GM21723 (cell line): ENCODE data around the gene PAAF1.
A peak's percentile ranks its signal among the peaks of the same experiment; 100 is the strongest.

ENCODE experiments used
- ATAC-seq: cut with Tn5 transposase; IDR thresholded peaks from one replicate; pipeline ENCODE4 v1.9.1; 2021; ENCODE audit warnings: mild to moderate bottlenecking, moderate library complexity; ENCODE audit not compliant: unreplicated experiment

The PAAF1 gene

GRCh38 chr11:73971175-73971719 lies 94.4 kb downstream of the PAAF1 start:
- ATAC-seq = no peak

GRCh38 chr11:73972187-73972586 lies 95.4 kb downstream of the PAAF1 start:
- no peak for ATAC-seq

DNA sequence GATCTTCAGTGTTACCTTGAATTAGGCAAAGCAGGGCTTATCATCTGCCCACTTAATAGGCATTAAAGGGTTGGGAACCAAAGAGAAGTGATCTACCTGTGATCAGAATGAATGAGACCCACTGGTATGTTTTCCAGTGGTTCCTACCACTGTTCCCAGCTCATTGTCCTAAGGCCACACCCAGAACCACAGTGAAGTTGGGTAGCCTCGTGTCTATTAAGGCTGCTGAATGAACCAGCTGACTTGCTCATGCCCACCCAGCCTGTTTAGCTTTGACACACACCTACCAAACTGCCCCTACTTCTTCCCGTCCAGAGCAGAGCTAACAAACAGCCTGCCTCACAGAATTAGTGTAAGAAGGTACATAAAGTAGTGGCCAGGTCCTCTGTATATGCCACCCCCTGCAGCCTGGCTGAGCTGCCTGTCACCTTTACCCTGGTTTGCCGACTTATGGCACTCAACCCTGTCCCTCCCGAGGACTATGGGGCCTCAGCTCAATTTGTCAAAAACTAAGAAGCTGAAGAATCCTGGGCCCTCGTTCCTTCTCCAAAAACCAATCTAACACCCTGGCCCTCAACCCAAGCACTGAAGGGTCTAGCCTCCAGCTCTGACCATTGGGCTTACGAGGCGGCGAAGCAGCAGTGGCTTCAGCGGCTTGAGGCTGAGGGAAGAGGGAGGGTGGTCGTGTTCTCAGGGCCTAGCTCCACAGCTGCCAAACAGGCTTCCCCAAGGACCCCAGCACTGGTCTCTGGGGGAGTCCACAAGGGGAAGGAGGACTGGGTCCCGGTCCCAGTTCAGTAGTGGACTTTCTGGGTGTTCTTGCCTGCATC lies 96.0 kb downstream of the PAAF1 start:
- ATAC-seq = no peak

DNA sequence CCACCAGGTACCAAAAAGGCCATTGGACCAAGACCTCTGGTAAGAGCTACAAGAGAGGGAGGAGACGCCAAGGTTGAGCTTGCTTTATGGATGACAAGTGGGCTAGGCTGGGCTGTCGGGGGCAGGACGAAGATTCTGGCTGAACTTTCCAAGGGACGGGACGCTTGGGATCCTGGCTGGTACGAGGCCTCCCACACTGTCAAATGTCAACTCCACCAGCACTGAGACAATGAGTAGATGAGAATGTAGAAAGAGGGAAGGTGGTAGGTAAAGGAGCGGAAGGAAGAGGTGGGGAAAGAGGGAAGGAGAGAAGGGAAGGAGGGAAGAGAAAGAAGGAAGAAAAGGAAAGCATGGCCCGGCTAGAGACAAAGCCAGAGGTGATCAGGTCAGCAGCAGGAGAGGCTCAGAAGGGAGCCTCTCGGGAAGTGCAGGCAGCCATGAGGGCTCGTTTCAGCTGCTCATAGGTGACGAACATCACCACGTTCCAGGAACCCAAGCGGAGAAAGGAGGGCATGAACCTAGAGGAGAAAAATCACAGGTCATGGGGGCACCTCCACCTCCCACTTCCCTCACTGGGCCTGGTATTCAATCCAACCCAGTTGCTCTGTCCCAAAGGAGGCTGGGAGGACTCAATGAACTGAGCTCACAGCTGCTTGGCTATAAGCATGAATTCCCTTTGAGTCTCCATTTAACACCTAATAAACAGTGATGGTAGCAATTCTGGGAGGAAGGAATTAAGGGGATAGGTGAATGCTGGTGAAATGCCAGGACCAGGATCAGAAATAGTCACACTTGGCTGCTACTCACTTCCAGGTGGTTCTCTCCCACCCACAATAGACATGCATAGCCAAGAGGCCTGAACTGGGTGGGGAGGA lies 98.0 kb downstream of the PAAF1 start:
- ATAC-seq = no peak

GRCh38 chr11:73975479-73975757 lies 98.6 kb downstream of the PAAF1 start:
- ATAC-seq = no peak

DNA sequence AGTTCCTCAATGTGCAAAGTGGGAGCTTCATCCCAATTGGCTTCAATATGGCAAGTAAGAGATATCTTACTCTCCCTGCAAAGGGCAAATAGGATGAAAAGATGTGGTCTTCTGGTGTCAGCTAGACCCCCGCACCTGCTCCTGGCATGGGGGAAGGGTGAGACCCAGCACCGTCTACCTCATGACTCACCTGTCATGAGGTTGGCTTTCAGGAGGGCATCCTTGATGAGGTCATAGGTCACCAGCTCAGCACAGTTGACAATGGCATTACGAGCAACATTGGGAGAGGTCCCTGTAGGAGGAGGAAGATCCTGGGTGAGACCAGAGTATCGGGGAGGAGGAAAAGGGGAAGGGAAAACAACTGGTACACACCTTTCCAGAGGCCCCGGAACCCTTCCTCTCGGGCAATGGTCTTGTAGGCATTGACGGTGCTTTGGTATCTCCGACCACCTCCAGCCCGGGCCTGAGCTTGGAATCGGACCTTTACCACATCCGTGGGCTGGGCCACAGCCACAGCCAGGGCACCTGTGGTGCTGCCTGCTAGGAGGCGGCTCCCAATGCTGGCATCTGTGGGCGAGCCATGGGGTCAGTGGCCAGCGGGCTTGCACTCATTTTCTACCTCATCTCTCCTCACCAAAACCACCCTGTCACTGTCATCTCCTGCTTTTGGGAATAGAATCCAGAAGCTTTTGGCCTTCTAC lies 99.8 kb downstream of the PAAF1 start:
- no peak for ATAC-seq

DNA sequence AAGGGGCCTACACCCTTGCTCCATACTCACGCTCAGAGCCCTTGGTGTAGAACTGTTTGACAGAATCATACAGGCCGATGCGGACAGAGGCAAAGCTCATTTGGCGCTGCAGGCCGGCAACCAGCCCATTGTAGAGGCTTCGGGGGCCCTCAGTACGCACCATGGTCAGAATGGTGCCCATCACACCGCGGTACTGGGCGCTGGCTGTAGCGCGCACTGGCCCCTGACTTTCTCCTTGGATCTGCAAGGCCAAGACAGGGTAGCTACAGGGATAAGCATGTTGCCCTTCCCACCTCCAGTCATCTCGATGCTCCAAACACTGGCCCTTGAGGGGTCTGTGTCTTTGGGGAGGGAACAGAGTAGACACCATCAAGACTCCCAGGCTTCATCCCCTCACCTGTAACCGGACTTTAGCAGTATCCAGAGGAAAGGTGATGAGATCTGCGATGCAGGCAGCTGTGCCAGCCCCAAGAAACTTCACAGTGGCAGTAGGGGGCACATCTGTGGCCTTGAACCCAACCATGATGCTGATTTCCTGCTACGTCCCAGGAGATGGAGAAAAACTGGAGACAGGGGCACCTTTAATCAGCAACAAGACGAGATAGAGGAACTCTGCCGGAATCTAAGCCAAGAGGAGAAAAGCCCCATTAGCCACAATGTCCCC lies 101.2 kb downstream of the PAAF1 start:
- no peak for ATAC-seq

DNA sequence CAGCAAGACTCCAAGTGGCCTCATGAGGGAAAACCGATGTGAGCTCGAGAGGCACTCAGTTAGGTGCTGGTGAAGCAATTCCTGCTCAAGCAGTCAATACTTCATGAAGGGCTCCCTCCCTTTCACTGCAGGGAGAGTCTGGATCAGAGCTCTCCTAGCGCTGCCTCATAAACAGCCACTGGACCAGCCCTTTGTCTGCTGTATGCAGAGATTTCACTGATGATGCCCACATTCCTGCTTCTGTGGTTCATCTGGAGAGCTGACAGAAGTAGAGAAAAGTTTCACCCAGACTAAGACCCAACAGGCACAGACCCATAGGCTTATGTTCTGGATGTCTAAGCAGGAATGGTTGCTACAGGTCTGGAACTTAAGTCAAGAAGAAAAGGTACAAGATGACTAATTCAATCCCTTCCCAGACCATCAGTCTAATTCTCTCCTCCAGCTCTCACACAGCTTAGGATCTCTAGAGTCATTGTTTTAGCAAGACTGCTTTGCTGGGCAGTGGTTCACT lies 101.8 kb downstream of the PAAF1 start:
- ATAC-seq = no peak

DNA sequence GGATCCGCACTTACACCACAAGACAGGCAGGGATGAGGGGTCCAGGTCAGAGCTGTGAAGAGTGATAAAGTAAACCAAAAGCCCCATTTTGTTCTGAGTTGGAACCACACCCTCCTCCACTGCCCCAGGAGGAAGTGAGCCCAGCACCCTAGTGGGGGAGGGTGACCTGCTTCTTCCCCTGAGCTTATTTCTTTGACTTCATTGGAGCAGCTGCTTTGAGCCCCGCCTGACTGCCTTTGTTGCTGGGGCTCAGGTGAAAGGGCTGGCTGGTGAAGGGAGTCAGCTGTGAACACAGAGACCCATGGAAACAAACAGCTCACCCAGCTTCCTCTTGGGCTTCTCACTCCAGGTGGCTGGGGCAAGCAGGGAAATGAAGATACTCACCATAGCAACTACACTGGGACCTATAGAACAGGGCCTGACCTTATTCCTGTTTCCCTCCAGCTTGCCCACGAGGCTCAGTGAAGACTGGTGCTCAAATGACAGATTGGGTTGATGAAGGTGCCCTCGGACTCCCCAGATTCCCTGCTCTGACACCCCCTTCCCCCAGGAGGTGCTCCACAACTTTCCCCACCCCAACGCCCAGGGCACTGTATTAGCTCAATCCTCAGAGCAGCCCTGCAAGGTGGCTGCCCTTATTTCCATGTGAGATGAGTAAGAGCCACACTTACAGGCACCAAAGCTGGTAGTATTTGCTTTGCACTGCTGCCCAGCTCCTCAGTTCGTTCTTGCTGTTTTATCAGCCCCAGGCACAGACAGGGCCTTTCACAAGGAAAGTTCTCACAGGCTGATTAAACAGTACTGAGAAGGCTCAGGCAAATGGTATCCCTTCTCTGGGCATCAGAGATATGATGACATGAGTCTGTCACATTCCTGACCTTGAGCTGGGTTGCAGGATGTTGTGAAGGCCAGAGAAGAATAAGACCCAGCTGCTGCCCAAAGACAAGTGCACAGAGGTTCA lies 103.5 kb downstream of the PAAF1 start:
- peak; percentile 49 for ATAC-seq
